KOPT-K1 (cell line): Measurements from ENCODE around the gene EP400.
"Not testable (repeated sequence)": the region's sequence is repeated elsewhere in the genome, so short reads cannot be mapped to it uniquely, and the experiment has no call there.

Source experiments
- H3K27ac ChIP-seq: fragments of 200-600 bp; sonication (generic); 2 replicates; pipeline ENCODE4 v1.5.1; 2016; ENCODE audit warnings: antibody characterized with exemption, mild to moderate bottlenecking, low read depth, low read length; ENCODE audit not compliant: poor library complexity, severe bottlenecking
- H3K36me3 ChIP-seq: fragments of 200-600 bp; sonication (generic); 2 replicates; pipeline ENCODE4 v1.5.1; 2017; ENCODE audit warnings: antibody characterized with exemption, mild to moderate bottlenecking, low read length, moderate library complexity; ENCODE audit not compliant: insufficient read depth
- H3K9me3 ChIP-seq: fragments of 200-600 bp; sonication (generic); 2 replicates; pipeline ENCODE4 v1.5.1; 2017; ENCODE audit warnings: antibody characterized with exemption, low read length, mild to moderate bottlenecking; ENCODE audit not compliant: insufficient read depth, poor library complexity, severe bottlenecking

Gene EP400

GRCh38 chr12:132069336-132069985, 119.7 kb downstream of the EP400 start:
- H3K27ac ChIP-seq = no peak overlapping the region
- peaks cover 91% of the 10 kb centered on the region for H3K36me3 ChIP-seq
- no peaks in the 10 kb centered on the region for H3K9me3 ChIP-seq

- peaks cover 91% of the 10 kb centered on the region for H3K36me3 ChIP-seq
- H3K9me3 ChIP-seq = no peaks in the 10 kb centered on the region
- H3K27ac ChIP-seq = no peak overlapping the region
Observed at GRCh38 chr12:132070298-132070697, 120.6 kb downstream of the EP400 start.

GRCh38 chr12:132071040-132071810, 121.5 kb downstream of the EP400 start:
- H3K27ac ChIP-seq = no peak overlapping the region
- H3K9me3 ChIP-seq = no peaks in the 10 kb centered on the region
- H3K36me3 ChIP-seq = peaks cover 94% of the 10 kb centered on the region

GRCh38 chr12:132071830-132072384, 122.2 kb downstream of the EP400 start:
- Histone ChIP-seq H3K27ac (no peak overlapping the region), H3K9me3 (no peaks in the 10 kb centered on the region), H3K36me3 (peaks cover 97% of the 10 kb centered on the region)

GRCh38 chr12:132074216-132074615, 124.5 kb downstream of the EP400 start:
- Histone ChIP-seq H3K27ac (no peak overlapping the region), H3K36me3 (peaks cover 97% of the 10 kb centered on the region), H3K9me3 (no peaks in the 10 kb centered on the region)

- Histone ChIP-seq H3K9me3 (no peaks in the 10 kb centered on the region), H3K36me3 (peaks cover 99% of the 10 kb centered on the region), H3K27ac (no peak overlapping the region)
Observed at GRCh38 chr12:132075026-132075713, 125.4 kb downstream of the EP400 start.

- Histone ChIP-seq H3K27ac (no peak overlapping the region), H3K36me3 (peaks cover 92% of the 10 kb centered on the region), H3K9me3 (no peaks in the 10 kb centered on the region)
Observed at GRCh38 chr12:132075714-132076553, 126.2 kb downstream of the EP400 start.

- H3K27ac ChIP-seq = no peak overlapping the region
- peaks cover 85% of the 10 kb centered on the region for H3K36me3 ChIP-seq
- H3K9me3 ChIP-seq = no peaks in the 10 kb centered on the region
Observed at GRCh38 chr12:132076711-132077110, 127.0 kb downstream of the EP400 start.

- H3K36me3 ChIP-seq = peaks cover 77% of the 10 kb centered on the region
- H3K9me3 ChIP-seq = no peaks in the 10 kb centered on the region
- H3K27ac ChIP-seq = no peak overlapping the region
Observed at GRCh38 chr12:132077322-132078100, 127.8 kb downstream of the EP400 start.

GRCh38 chr12:132078190-132078589, 128.4 kb downstream of the EP400 start:
- H3K27ac ChIP-seq = no peak overlapping the region
- H3K36me3 ChIP-seq = peaks cover 70% of the 10 kb centered on the region
- H3K9me3 ChIP-seq = no peaks in the 10 kb centered on the region

GRCh38 chr12:132079200-132079599, 129.5 kb downstream of the EP400 start:
- H3K9me3 ChIP-seq = no peaks in the 10 kb centered on the region
- peaks cover 60% of the 10 kb centered on the region for H3K36me3 ChIP-seq
- no peak overlapping the region for H3K27ac ChIP-seq

GRCh38 chr12:132079695-132080094, 130.0 kb downstream of the EP400 start:
- H3K36me3 ChIP-seq = peaks cover 55% of the 10 kb centered on the region
- no peaks in the 10 kb centered on the region for H3K9me3 ChIP-seq
- H3K27ac ChIP-seq = no peak overlapping the region

- H3K27ac ChIP-seq, H3K9me3 ChIP-seq: not testable (repeated sequence)
- H3K36me3 ChIP-seq = peaks cover 47% of the 10 kb centered on the region
Observed at GRCh38 chr12:132080515-132080914, 130.8 kb downstream of the EP400 start.

- Histone ChIP-seq H3K36me3 (peaks cover 44% of the 10 kb centered on the region), H3K27ac (no peak overlapping the region), H3K9me3 (no peaks in the 10 kb centered on the region)
Observed at GRCh38 chr12:132081423-132081822, 131.7 kb downstream of the EP400 start.
